SK-N-SH treated with all-trans-retinoic acid at 6 μM for 48 hours (cell line): Measurements from ENCODE around the gene ADRA2C.

Experiments
- ARNTL ChIP-seq: fragments of 450-650 bp; formaldehyde crosslinking; IDR thresholded peaks from 2 replicates; pipeline ENCODE4 v1.5.0; 2020; ENCODE audit warnings: low read depth, mild to moderate bottlenecking, moderate library complexity, borderline replicate concordance
- OSR1 ChIP-seq: fragments of 250-450 bp; sonication (Bioruptor Pico); IDR thresholded peaks from 2 replicates; pipeline ENCODE4 v1.8.0; 2022; ENCODE audit warnings: moderate library complexity, mild to moderate bottlenecking, inconsistent platforms
- TOX ChIP-seq: fragments of 250-450 bp; sonication (Bioruptor Pico); IDR thresholded peaks from 2 replicates; pipeline ENCODE4 v1.8.0; 2021; ENCODE audit warnings: mild to moderate bottlenecking, moderate library complexity, borderline replicate concordance
- ZFP3 ChIP-seq: fragments of 250-450 bp; sonication (Bioruptor Pico); IDR thresholded peaks from 2 replicates; pipeline ENCODE4 v1.5.0; 2020; ENCODE audit warnings: mild to moderate bottlenecking, moderate library complexity
- ZFP30 ChIP-seq: fragments of 450-650 bp; formaldehyde crosslinking; IDR thresholded peaks from 2 replicates; pipeline ENCODE4 v1.5.0; 2022; ENCODE audit warnings: mild to moderate bottlenecking, moderate library complexity
- ZNF70 ChIP-seq: fragments of 450-650 bp; formaldehyde crosslinking; IDR thresholded peaks from 2 replicates; pipeline ENCODE4 v1.5.0; 2020; ENCODE audit warnings: mild to moderate bottlenecking, moderate library complexity
- TF ChIP-seq, protein P1 (sequence below): fragments of 250-450 bp; sonication (Bioruptor Pico); IDR thresholded peaks from 2 replicates; pipeline ENCODE4 v1.5.1; 2021; ENCODE audit warnings: mild to moderate bottlenecking, moderate library complexity

DNA sequence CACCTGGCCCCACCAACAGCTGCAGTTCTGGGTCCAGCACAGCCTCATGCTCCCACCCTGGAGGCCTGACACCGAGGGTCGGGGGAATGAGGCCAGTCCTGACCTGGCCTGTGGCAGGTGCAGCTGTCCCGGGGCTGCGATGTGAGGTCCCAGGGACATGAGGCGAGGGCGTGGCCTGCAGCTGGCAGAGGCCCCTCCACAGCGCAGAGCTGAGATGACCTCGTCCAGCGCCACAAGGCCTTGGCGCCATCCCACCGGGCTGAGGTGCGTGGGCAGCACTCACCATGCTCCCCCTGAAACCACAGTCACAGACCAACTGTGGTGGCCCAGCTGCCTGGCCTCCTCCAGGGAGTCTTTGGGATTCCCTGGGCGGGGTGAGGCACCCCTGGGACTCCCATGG is 26.6 kb upstream of the ADRA2C start:
- TF ChIP-seq, protein P1, sequence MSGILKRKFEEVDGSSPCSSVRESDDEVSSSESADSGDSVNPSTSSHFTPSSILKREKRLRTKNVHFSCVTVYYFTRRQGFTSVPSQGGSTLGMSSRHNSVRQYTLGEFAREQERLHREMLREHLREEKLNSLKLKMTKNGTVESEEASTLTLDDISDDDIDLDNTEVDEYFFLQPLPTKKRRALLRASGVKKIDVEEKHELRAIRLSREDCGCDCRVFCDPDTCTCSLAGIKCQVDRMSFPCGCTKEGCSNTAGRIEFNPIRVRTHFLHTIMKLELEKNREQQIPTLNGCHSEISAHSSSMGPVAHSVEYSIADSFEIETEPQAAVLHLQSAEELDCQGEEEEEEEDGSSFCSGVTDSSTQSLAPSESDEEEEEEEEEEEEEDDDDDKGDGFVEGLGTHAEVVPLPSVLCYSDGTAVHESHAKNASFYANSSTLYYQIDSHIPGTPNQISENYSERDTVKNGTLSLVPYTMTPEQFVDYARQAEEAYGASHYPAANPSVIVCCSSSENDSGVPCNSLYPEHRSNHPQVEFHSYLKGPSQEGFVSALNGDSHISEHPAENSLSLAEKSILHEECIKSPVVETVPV, result no peak
- TF ChIP-seq TOX (no peak), ZNF70 (CRISPR knock-in tag) (no peak), ARNTL (CRISPR knock-in tag) (no peak), OSR1 (no peak), ZFP3 (CRISPR knock-in tag) (no peak), ZFP30 (CRISPR knock-in tag) (no peak)
